Right lobe of liver (tissue), 4 donors: ENCODE measurements around the gene TOMT.

Experiments used
- POLR2A ChIP-seq: fragments of 450-650 bp; IDR thresholded peaks from one replicate; pipeline ENCODE4 v1.6.1; 2017; ENCODE audit warnings: antibody characterized with exemption, mild to moderate bottlenecking
- TF ChIP-seq, protein P1 (sequence below), 4 donors: fragments of 200-600 bp in 3 of 4; fragments of 450-650 bp in 1 of 4; IDR thresholded peaks; one replicate each; pipeline versions ENCODE4 v1.5.1 to v1.8.0; 2016 to 2022; ENCODE audit warnings: antibody characterized with exemption in 4 of 4, mild to moderate bottlenecking in 2 of 4
- donor health status: DM: no; HTN: no; CAD: no.
- donor health status: DM: no; HTN: no; CAD: no.
- donor health status: DM: no; HTN: yes; CAD: no.

DNA sequence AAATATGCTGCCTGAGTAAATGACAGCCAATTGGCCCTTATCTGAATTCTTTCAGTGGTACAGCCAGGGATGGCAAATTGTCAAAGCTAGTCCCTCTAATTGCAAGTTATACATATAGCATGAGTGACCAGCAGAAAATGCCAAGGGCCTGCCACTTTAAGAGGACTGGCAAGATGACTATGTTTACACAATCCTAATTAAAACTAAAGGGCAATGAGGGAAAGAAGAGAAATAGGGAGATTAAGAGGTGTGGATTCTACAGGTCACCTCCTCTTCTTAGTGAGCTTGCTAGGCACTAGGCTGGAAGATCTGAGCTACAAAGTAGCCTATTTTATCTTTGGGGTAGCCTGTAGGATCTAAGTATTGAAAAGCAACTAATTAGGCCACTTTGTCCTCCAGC is 38.9 kb upstream of the TOMT start:
- TF ChIP-seq, protein P1, sequence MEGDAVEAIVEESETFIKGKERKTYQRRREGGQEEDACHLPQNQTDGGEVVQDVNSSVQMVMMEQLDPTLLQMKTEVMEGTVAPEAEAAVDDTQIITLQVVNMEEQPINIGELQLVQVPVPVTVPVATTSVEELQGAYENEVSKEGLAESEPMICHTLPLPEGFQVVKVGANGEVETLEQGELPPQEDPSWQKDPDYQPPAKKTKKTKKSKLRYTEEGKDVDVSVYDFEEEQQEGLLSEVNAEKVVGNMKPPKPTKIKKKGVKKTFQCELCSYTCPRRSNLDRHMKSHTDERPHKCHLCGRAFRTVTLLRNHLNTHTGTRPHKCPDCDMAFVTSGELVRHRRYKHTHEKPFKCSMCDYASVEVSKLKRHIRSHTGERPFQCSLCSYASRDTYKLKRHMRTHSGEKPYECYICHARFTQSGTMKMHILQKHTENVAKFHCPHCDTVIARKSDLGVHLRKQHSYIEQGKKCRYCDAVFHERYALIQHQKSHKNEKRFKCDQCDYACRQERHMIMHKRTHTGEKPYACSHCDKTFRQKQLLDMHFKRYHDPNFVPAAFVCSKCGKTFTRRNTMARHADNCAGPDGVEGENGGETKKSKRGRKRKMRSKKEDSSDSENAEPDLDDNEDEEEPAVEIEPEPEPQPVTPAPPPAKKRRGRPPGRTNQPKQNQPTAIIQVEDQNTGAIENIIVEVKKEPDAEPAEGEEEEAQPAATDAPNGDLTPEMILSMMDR (IDR thresholded peaks at IDR 0.05), result no peak
- no peak for TF ChIP-seq POLR2A
